HG02885 (cell line): ENCODE measurements around the gene NR2C2AP.
"Not testable (repeated sequence)": the region's sequence is repeated elsewhere in the genome, so short reads cannot be mapped to it uniquely, and the experiment has no call there.

ENCODE experiments used
- ATAC-seq: cut with Tn5 transposase; IDR thresholded peaks from one replicate; pipeline ENCODE4 v1.9.1; 2021; ENCODE audit warnings: mild to moderate bottlenecking; ENCODE audit not compliant: unreplicated experiment, poor library complexity

Gene NR2C2AP

GRCh38 chr19:19191768-19192077, 11.5 kb downstream of the NR2C2AP start:
- no peak for ATAC-seq

GRCh38 chr19:19186742-19187141, 16.5 kb downstream of the NR2C2AP start:
- no peak for ATAC-seq

- no peak for ATAC-seq
Observed at GRCh38 chr19:19185853-19186740, 17.1 kb downstream of the NR2C2AP start.

- no peak for ATAC-seq
Observed at GRCh38 chr19:19181488-19181998, 21.7 kb downstream of the NR2C2AP start.

- ATAC-seq, result no peak
Observed at GRCh38 chr19:19179548-19180441, 23.4 kb downstream of the NR2C2AP start.

GRCh38 chr19:19176950-19177349, 26.3 kb downstream of the NR2C2AP start:
- ATAC-seq, result no peak

DNA sequence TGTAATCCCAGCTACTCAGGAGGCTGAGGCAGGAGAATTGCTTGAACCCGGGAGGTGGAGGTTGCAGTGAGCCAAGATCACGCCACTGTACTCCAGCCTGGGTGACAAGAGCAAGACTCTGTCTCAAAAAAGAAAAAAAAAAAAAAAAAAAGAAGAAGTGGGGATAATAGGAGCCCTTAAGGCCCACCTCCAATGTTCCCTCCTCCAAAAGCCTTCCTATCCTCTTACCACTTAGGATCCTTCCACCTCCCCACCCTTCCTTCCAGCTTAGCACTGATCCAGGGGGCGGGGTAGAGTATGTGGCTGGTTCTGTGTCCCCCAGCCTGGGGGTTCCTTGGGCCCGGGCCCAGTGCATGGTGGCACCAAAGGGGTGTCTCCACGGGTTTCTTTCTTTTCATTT, 30.0 kb downstream of the NR2C2AP start:
- not testable (repeated sequence) for ATAC-seq

GRCh38 chr19:19171821-19172532, 31.2 kb downstream of the NR2C2AP start:
- ATAC-seq, result no peak

DNA sequence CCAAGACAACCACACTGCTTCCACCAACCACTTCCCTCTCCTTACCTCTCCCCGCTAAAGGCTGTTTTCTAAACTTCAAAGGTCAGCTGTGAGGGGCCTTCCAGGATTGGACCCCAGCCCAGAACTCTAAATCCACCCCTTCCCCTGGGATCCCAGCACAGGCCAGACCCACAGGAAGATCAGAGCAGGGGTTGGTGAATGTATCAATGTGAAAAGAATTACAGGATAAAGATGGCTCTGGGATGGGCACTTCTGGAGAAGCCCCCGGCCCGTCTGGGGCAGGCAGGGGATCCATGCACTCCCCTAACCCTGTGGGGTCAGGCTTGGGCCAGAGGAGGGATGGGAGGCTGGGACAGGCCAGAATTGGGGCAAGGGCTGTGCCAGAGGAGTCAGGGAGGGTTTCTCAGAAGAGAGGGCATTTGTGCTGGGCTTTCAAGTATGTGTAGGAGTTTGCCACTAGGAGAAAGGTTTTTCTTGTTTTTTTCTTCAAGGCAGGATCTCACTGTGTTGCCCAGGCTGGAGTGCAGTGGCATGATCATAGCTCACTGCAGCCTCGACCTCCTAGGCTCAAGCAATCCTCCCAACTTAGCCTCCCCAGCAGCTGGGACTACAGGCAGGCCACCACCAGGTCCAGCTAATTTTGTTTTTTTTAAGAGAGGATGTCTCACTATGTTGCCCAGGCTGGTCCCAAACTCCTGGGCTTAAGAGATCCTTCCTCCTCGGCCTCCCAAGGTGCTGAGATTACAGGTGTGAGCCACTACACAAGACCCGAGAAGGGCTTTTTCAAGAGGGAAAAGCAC, 32.1 kb downstream of the NR2C2AP start:
- no peak for ATAC-seq

DNA sequence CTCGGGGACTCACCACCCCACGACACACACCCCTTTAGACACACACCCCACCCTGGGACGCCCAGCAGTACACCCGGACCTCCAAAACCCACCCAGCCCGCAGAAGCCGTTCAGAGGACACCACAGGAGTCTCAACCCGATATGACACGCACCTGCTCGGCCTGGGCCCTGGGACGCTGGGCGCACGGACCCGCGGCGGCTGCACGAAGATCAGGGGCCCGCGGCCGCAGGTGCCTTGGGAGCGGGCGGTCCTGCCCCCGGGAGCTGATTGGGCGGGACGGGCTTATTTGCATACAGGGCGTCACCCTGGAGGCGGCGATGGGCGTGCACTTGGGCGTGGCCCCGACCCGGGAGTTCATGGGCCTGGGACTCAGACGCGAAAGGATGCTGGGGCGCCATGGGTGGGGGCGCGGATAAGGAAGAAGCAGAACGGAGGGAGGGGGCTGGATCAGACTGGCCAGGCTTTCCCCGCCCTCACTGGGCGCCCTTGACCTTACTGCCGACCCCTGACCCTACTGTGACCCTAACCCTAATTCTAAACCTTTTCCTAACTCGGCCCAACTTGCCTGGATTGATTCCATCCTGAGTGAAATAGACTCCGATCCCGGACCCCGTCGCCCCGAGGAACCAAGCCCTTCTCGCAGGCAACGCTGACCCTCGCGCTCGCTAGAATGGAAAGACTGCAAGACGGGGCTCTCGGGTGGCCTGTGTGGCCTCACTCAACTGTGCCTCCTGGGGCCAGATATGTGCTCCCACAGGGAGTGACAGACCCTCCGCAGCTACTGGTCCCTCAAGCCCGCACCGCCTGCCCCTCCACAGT, 33.0 kb downstream of the NR2C2AP start, which contains the start of gene MEF2B:
Gene MEF2B, minus strand, starts transcription at position 211 of the 820 bp plus-strand sequence. CDS start 19,528 bp downstream, outside the sequence.
- ATAC-seq, result peak; percentile 86

GRCh38 chr19:19169236-19170052, 33.8 kb downstream of the NR2C2AP start:
- ATAC-seq, result peak; percentile 4

GRCh38 chr19:19167612-19168011, 35.6 kb downstream of the NR2C2AP start:
- no peak for ATAC-seq

DNA sequence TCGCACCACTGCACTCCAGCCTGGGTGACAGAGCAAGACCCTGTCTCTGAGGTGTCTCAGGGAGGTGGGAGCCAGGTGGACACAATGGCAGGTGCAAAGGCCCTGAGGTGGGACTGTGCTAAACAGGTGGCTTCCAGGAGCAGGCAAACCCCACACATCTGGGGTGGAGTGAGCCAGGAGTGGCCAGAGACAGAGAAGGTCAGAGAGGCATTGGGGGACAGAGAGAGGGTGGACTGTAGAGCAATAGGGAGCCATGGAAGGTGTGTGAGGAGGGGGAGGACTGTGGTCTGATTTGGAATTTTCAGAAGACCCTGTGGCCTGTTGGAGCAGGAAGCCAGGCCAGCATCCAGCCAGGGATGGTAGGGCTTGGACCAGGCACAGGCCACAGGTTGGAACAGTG, 37.8 kb downstream of the NR2C2AP start:
- no peak for ATAC-seq

GRCh38 chr19:19162495-19162894, 40.7 kb downstream of the NR2C2AP start:
- ATAC-seq, result no peak

GRCh38 chr19:19160461-19161035, 42.7 kb downstream of the NR2C2AP start:
- ATAC-seq, result peak; percentile 47

- no peak for ATAC-seq
Observed at GRCh38 chr19:19159534-19159933, 43.7 kb downstream of the NR2C2AP start.

- ATAC-seq, result no peak
Observed at GRCh38 chr19:19157808-19158207, 45.4 kb downstream of the NR2C2AP start.
